GM21367 (cell line): Measurements from ENCODE around the gene CIDEC.

Source experiments
- ATAC-seq: cut with Tn5 transposase; IDR thresholded peaks from one replicate; pipeline ENCODE4 v1.9.1; 2021; ENCODE audit not compliant: unreplicated experiment

CIDEC gene, protein sequence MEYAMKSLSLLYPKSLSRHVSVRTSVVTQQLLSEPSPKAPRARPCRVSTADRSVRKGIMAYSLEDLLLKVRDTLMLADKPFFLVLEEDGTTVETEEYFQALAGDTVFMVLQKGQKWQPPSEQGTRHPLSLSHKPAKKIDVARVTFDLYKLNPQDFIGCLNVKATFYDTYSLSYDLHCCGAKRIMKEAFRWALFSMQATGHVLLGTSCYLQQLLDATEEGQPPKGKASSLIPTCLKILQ

DNA sequence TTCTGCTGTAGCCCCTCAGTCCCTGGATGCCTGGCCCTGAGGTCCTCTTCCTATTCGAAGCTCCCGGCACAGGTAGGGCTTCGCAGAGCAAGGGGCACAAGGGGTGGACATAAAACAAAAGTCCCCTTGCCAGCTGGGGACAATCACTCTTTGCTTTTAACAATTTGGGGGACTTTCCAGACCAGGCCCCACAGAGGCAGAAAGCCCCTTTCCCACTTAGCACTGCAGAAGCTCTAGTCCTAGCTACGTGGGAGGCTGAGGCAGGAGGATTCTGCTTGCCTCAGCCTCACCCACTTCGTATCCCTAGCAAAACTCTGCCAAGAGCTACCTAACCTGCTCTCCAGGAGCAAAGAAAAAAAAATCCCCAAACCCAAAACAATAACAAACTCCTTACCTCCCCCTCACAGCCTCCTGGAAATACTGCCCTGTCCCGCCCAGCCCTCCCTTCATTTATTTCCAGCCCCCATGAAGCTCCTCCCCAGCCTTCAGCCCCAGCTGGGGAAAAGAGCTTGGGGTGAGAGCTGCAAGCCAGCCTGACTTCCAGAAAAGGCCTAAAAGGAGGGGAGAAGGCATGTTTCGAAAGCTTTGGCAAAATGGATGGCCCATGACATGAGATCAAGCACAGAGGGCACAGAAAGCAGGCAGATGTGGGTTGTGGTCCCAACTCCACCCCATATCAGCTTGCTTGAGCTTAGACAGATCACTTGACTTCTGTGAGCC, at the start of gene CIDEC:
Gene CIDEC, minus strand, starts transcription at position 424 of the 720 bp plus-strand sequence. CDS start 1,767 bp downstream, outside the sequence.
- no peak for ATAC-seq

DNA sequence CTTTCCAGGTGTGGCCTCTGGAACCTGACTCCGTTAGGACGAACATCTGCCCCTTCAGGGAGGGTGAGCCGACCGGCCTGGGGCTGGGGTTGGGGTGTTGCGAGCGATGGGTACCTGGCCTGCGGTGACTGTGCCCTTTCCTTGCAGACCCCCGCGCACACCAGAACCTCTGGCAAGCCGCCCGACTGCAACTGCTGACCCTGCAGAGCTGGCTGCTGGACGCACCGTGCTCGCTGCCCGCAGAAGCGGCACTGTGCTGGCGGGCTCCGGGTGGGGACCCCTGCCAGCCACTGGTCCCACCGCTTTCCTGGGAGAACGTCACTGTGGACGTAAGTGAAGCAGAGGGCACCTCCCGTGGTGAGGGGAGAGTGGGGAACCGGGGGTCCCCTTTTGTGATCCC, 48.1 kb upstream of the CIDEC start:
- ATAC-seq = no peak

DNA sequence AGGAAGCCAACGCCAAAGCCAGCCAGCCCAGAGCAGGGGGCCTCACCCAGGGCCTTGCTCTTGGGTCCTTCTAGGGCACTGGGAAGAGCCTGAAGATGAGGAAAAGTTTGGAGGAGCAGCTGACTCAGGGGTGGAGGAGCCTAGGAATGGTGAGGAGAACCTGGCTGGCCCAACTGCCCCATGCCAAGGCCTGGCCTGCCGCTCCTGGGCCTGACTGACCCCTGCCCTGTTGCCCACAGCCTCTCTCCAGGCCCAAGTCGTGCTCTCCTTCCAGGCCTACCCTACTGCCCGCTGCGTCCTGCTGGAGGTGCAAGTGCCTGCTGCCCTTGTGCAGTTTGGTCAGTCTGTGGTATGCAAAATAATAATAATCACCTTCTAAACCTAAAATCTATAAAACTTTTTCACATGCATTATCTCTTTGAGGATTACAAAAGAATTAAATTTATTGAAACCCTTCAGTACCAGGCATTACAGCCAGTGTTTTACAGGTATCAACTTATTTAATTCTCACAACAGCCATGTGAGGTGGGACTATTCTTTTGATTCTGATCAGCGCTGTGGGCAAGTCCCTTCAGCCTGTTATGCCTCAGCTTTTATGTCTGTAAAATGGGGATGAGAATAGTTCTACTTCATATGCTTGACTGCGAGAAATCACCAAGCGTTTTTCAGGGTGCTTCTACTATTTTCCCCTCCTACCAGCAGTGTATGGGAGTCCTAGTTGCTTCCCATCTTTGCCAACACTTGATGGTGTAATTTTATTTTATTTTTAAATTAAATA, 38.4 kb upstream of the CIDEC start:
- ATAC-seq = no peak

DNA sequence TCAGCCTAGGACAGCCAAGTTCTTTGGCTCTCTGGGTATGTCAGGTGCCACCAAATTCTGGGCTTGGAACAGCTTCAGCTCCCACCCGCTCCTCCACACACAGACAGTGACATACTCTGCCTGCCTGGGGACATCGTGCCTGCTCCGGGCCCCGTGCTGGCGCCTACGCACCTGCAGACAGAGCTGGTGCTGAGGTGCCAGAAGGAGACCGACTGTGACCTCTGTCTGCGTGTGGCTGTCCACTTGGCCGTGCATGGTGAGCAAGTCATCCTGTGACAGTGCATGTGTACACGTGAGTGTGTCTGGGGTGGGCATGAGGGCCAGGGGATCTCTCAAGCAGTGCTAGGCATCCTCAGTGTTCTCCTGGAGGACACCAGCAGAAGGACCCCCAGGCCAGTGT, 37.8 kb upstream of the CIDEC start:
- ATAC-seq = no peak

DNA sequence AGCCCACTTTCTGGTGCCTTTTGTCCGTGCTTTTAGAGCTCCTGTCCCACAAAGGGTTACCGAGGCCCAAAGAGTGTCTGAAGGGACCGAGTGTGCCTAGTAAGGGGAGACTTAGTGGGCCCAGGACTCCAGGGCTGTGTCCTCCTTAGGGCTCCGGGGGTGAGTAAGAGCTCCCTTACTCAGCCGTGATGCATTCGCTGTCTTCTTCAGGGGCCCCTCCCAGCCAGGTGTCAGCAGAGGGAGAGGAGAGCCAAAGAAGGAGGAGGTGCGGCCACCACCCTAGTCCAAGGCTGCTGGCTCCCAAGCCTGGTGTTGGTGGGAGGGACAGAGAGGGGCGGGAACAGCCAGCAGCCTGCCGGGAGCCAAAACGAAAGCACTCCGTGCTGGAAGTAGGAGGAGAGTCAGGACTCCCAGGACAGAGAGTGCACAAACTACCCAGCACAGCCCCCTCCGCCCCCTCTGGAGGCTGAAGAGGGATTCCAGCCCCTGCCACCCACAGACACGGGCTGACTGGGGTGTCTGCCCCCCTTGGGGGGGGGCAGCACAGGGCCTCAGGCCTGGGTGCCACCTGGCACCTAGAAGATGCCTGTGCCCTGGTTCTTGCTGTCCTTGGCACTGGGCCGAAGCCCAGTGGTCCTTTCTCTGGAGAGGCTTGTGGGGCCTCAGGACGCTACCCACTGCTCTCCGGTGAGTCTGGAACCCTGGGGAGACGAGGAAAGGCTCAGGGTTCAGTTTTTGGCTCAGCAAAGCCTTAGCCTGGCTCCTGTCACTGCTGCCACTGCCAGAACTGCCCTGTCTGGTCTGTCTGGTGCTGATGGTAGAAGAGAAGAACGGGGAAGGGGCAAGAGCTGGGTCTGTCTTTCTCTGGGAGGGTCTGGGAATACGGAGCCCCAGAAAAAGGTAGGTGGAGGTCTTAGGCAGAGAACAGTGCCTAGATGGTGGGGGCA, 37.0 kb upstream of the CIDEC start, which contains the start of gene IL17RC:
Gene IL17RC, plus strand, starts transcription at position 365 of the 947 bp plus-strand sequence. Its CDS starts 218 bp downstream, at position 583.
- ATAC-seq = no peak

DNA sequence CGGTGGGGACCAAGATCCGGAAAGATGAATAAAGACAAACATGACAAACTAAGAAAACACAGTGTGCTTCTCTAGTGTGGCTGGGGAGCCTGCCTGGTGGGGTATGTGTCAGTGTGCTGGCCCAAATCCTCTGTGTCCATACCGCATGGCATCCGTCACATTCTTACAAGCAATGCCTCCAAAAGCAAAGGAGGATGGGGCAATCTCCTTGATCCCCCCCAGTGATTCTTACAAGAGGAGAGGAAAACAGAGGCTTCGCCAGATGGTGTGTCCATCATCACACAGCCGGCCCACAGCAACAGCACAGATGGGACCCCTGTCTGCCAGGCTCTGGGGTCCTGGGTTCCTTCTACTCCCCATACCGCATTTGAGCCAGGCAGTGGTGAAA, 36.3 kb upstream of the CIDEC start:
- no peak for ATAC-seq

DNA sequence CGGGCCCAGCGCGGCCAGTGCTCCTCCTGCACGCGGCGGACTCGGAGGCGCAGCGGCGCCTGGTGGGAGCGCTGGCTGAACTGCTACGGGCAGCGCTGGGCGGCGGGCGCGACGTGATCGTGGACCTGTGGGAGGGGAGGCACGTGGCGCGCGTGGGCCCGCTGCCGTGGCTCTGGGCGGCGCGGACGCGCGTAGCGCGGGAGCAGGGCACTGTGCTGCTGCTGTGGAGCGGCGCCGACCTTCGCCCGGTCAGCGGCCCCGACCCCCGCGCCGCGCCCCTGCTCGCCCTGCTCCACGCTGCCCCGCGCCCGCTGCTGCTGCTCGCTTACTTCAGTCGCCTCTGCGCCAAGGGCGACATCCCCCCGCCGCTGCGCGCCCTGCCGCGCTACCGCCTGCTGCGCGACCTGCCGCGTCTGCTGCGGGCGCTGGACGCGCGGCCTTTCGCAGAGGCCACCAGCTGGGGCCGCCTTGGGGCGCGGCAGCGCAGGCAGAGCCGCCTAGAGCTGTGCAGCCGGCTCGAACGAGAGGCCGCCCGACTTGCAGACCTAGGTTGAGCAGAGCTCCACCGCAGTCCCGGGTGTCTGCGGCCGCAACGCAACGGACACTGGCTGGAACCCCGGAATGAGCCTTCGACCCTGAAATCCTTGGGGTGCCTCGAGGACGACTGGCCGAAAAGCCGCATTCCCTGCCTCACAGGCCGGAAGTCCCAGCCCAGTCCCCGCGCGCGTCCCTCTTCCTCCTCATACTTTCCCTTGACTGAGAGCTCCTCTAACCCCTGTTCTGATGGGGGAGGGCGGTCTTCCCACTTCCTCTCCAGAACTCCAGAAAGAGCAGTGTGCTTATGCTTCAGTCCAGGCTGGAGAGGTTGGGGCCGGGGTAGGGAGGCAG, 35.4 kb upstream of the CIDEC start:
- no peak for ATAC-seq

DNA sequence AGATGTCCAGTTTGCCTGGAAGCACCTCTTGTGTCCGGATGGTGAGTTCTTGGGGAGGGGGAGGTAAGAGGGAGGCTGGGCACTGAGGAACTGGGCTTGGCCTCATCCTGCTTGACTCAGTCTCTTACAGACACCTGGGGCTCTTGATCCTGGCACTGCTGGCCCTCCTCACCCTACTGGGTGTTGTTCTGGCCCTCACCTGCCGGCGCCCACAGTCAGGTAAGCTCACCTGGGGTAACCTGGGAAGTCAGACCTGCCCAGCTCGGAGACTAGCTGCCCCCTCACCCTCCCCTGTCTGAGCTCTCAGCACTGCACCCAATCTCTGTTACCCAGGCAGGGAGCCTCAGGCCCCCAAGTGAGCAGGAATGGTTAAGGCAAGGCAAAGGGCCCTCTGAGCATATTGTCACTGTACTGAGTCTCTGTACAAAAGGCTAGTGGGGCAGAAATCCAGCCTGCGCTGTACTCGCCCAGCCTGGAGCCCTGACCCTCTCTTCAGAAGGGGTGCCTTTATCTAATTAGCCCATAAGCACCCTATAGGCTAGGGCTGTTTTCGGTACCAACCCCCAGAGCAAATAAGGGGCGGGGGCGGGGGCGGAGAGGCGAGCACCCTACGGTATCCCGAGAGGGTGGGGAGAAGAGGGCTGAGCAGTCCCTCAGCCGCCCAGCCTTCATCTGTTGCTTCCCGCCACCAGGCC, 34.7 kb upstream of the CIDEC start:
- ATAC-seq = no peak

DNA sequence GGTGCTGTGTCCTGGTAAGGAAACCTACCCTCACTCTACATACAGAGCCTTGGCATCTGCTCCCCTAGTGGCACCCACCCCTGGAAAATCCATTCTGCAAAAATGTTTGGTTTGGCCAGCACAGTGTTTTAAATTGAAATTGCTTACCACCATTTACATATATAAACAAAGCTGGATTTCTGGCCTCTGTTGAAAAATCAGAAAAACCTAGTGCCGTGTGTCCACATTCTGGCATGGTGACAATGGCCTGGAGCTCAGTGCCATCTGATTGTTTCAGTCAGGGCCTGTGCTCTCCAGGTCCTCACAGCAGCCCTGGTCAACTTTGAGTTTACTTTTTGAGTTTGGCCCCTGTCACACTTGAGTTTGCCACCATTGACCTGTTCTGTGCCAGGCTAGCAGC, 34.0 kb upstream of the CIDEC start:
- no peak for ATAC-seq

DNA sequence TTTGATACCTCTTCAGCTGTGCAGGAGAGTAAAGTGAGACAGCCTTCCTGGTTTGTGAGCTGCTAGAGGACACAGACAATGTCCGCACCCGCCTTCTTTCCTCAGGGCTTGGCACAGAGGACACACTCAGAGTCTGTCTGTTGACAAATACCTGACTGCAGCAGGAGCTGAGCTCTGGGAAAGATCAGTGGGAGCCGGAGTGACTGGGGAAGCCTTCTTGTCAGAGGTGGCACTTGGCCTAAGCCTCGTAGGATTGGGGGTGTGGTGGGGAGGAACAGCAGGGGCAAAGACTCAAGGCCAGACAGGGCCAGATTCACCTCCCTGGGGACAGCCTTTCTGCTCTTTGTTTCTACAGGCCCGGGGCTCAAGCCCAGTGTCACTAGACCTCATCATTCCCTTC, 33.5 kb upstream of the CIDEC start:
- ATAC-seq = no peak

DNA sequence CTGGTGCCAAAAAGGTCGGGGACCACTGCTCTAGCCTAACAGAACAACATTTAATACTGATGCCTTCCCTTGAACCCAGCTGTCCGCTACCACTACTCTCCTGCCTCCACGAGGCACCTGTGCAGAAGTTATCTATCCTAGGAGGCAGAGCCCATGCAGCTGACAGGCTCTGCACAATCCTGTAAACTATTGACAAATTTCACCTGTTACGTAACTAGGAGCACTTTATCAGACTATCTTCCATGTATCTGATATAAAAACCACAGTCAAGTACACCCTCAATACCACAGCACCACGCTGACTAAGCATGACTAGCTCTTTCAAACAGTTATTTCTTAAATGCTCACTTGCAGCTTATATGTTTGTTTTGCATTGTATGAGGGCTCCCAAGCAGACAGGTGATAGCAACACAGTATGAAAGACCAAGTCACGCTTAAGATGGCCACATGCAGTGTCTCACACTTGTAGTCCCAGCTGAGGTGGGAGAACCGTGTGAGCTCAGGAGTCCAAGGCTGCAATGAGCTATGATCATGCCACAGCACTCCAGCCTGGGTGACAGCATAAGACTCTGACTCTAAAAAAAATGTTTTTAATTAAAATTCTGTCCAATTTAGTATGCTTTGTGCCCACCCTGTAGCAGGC, 32.4 kb upstream of the CIDEC start:
- ATAC-seq = no peak

DNA sequence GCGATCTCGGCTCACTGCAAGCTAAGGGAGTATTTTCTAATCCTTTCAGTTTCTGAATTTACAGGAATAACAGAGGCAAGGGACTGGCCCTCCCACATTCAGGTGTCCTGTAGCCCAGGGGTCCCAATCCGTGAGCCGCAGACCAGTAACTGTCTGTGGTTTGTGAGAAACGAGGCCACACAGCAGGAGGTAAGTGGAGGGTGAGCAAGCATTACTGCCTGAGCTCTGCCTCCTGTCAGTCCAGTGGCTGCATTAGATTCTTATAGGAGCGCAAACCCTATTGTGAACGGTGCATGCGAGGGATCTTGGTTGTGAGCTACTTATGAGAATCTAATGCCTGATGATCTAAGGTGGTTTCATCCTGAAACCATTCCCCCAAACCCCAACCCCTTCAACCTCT, 31.8 kb upstream of the CIDEC start:
- ATAC-seq = no peak

DNA sequence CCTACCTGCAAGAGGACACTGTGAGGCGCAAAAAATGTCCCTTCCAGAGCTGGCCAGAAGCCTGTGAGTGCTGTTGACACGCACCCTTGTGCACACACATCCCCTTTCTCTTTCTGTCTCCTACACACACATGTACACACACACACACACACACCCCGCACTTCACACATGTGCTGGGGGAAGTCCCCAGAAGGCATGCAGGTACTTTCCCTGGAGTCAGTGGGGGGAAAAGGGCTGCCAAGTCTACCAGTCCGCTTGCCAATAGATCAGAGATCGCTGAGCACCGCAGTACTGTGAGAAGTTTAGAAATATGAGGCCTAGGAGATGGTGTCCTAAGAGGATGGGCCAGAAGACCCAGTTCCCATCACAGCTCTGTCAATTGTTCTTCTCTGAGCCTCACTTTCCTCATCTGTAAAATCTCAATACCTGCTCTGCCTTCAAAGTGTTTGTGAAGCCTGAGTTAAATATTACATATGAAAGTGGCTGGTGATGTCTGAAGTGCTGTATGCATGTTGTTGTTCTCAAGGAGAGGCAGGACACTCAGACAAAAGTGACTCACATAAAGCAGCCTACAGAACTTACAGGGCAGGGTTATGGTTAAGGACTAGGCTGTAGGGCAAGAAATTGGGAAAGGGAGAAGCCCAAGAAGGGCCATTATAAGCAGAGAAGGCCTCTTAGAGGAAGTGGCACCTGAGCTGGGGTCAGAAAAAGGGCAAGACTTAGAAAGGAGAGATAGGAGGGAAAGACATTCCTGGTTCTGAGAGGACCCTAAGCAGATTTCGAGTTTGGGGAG, 29.4 kb upstream of the CIDEC start:
- no peak for ATAC-seq

DNA sequence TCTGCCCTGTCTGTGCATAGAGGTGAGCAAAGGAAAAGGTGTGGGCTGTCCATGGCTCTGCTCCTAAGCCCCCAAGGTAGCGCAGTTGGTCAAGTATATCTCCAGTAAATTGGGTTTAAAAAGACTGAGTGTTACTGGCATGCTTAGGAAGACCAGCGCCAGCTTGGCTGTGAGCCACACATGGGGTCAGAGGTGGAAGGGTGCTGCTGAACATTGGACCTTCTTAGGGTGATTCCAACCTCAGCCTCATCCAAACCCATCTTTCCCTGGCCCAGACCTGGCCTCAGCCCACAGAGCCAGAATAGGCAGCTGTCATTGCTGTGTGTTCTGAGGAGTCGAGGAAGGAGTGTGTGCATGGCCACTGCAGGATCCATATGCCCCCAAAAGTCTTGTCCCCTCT, 28.2 kb upstream of the CIDEC start:
- no peak for ATAC-seq

DNA sequence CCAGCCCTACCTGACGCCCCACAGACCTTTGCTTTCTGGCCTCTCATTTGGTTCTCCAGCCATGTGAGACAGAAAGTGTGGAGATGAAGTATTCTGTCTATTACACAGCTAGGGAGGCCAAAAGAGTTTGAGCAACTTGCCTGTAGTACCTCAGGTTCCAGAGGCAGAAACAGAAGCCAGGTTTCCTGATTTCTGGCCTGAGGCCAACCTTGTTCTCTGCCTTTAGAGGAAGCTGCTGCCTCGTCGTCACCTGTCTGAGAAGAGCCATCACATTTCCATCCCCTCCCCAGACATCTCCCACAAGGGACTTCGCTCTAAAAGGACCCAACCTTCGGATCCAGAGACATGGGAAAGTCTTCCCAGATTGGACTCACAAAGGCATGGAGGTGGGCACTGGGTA, 26.4 kb upstream of the CIDEC start:
- ATAC-seq = no peak

DNA sequence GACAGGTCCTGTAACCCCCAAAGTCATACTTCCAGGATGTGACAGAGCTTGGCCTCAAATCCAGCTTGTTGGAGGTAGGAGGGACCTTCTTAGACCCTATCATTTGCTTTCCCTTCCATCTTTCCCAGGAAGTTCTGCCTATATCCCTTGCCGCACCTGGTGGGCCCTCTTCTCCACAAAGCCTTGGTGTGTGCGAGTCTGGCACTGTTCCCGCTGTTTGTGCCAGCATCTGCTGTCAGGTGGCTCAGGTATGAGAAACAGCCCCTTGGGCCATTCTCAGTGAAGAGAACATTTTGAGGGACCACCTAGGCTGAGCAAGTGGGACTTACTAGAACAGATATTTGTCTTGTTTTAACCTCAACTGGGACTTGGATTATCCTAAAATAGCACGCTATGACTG, 23.9 kb upstream of the CIDEC start:
- ATAC-seq = no peak

DNA sequence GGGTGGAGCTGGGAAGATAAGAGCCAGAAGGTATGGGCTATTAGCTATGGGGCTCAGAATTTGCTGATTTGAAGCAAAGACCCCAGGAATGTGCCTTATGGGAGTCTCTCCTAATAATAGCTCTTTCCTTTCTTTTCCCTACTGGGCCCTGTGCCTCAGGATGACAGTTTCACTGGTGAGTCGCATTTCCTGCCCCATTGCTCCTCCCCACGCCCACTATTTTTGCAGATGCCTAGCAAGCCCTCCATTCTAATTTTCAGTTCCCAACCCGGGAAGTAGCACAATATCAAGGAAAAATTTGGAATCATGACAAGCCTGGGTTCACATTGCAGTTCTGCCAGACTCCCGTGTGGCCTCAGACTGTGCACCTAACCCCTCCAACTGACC, 23.2 kb upstream of the CIDEC start:
- ATAC-seq = no peak
